IMR-90 (cell line): ENCODE data around the gene RANBP3. TPM values are rescaled to one million over a fixed set of nuclear protein-coding genes. Genes with fewer than 3 reads are reported as not detected.

ENCODE experiments used
- ATAC-seq: fragments of 200-7000 bp; cut with Tn5 transposase; 2 replicates; pipeline ENCODE4 v1.9.1; 2020; ENCODE audit warnings: low read depth, mild to moderate bottlenecking, moderate library complexity
- BruUV-seq: library from RNA; stranded (reverse); fragments of 400-500 nt; replicated peaks from 2 replicates; lab custom pipeline; 2021; lab: Mats Ljungman, UMichigan
- CTCF ChIA-PET: fragments of 300-600 bp; formaldehyde crosslinking; extraction: SDS; loops from one replicate; lab custom pipeline; 2021; ENCODE audit warnings: antibody characterized with exemption; lab: Yijun Ruan, JAX
- POLR2A ChIA-PET: fragments of 300-600 bp; sonication (Branson Sonifier 250); formaldehyde crosslinking; loops from one replicate; lab custom pipeline; 2022; ENCODE audit warnings: antibody characterized with exemption; ENCODE audit not compliant: unreplicated experiment; lab: Charles Lee
- DNase-seq: peaks from one replicate; pipeline ENCODE4 v3.0.0; 2013
- H2AFZ ChIP-seq: replicated peaks from 2 replicates; pipeline ENCODE3; 2013; ENCODE audit warnings: low read length, mild to moderate bottlenecking; ENCODE audit not compliant: poor library complexity
- H2AK5ac ChIP-seq: 2 replicates; pipeline ENCODE4 v1.6.1; 2013; ENCODE audit warnings: low read depth, low read length, inconsistent platforms
- H2AK9ac ChIP-seq: replicated peaks from 2 replicates; pipeline ENCODE3; 2013; ENCODE audit warnings: mild to moderate bottlenecking, low read depth, low read length, moderate library complexity; ENCODE audit not compliant: poor library complexity
- H2BK120ac ChIP-seq: 2 replicates; pipeline ENCODE4 v1.6.1; 2013; ENCODE audit warnings: low read depth, low read length, inconsistent platforms
- H2BK15ac ChIP-seq: 3 replicates; pipeline ENCODE4 v1.6.1; 2013; ENCODE audit warnings: low read depth, low read length, inconsistent platforms
- H2BK20ac ChIP-seq: 2 replicates; pipeline ENCODE4 v1.6.1; 2013; ENCODE audit warnings: low read depth, mild to moderate bottlenecking, inconsistent platforms, low read length, moderate library complexity
- H2BK5ac ChIP-seq: 2 replicates; pipeline ENCODE4 v1.6.1; 2013; ENCODE audit warnings: mild to moderate bottlenecking, low read depth, low read length, inconsistent platforms; ENCODE audit not compliant: poor library complexity, severe bottlenecking
- H3K14ac ChIP-seq: replicated peaks from 2 replicates; pipeline ENCODE4 v1.6.1; 2013; ENCODE audit warnings: low read depth, low read length, inconsistent platforms
- H3K18ac ChIP-seq: 2 replicates; pipeline ENCODE4 v1.6.1; 2013; ENCODE audit warnings: low read depth, low read length, control low read depth
- H3K23ac ChIP-seq: 2 replicates; pipeline ENCODE4 v1.6.1; 2013; ENCODE audit warnings: low read depth, low read length, inconsistent platforms
- H3K27ac ChIP-seq: 2 replicates; pipeline ENCODE4 v1.5.1; 2013; ENCODE audit warnings: mild to moderate bottlenecking, control low read depth, low read length; ENCODE audit not compliant: insufficient read depth
- H3K27me3 ChIP-seq: 2 replicates; pipeline ENCODE4 v1.6.1; 2013; ENCODE audit warnings: low read length; ENCODE audit not compliant: control insufficient read depth, insufficient read depth
- H3K36me3 ChIP-seq: 2 replicates; pipeline ENCODE4 v1.6.1; 2013; ENCODE audit warnings: low read length, mixed read lengths; ENCODE audit not compliant: control insufficient read depth, insufficient read depth
- H3K4ac ChIP-seq: 2 replicates; pipeline ENCODE4 v1.6.1; 2013; ENCODE audit warnings: low read depth, low read length, inconsistent platforms
- H3K4me1 ChIP-seq: 2 replicates; pipeline ENCODE4 v1.6.1; 2013; ENCODE audit warnings: low read length, mixed read lengths; ENCODE audit not compliant: control insufficient read depth, insufficient read depth
- H3K4me2 ChIP-seq: 2 replicates; pipeline ENCODE4 v1.6.1; 2013; ENCODE audit warnings: low read depth, mild to moderate bottlenecking, control low read depth, low read length, moderate library complexity
- H3K4me3 ChIP-seq: 2 replicates; pipeline ENCODE4 v1.5.1; 2013; ENCODE audit warnings: low read depth, mild to moderate bottlenecking, control low read depth, low read length, moderate library complexity; ENCODE audit not compliant: insufficient read depth
- H3K56ac ChIP-seq: 2 replicates; pipeline ENCODE4 v1.6.1; 2013; ENCODE audit warnings: low read length, inconsistent platforms; ENCODE audit not compliant: insufficient read depth; ENCODE audit errors: extremely low read depth
- H3K79me1 ChIP-seq, 2 experiments: 2 replicates each; pipeline ENCODE4 v1.6.1; 2013; ENCODE audit warnings: low read length in 2 of 2, inconsistent platforms in 1 of 2, low read depth in 1 of 2
- H3K9ac ChIP-seq: 2 replicates; pipeline ENCODE4 v1.6.1; 2013; ENCODE audit warnings: low read depth, low read length, control low read depth
- H3K9me1 ChIP-seq: 2 replicates; pipeline ENCODE4 v1.6.1; 2013; ENCODE audit warnings: low read length, inconsistent platforms; ENCODE audit not compliant: insufficient read depth
- H3K9me3 ChIP-seq: 2 replicates; pipeline ENCODE4 v1.6.1; 2013; ENCODE audit warnings: low read length; ENCODE audit not compliant: control insufficient read depth, insufficient read depth
- H4K20me1 ChIP-seq: 2 replicates; pipeline ENCODE4 v1.6.1; 2013; ENCODE audit warnings: low read length, inconsistent platforms; ENCODE audit not compliant: insufficient read depth
- H4K5ac ChIP-seq: 2 replicates; pipeline ENCODE4 v1.6.1; 2013; ENCODE audit warnings: mild to moderate bottlenecking, low read depth, low read length, control low read depth
- H4K8ac ChIP-seq, 2 experiments: 2 replicates each; pipeline ENCODE4 v1.6.1; 2013; ENCODE audit warnings: low read depth in 2 of 2, low read length in 2 of 2, control low read depth in 1 of 2, inconsistent platforms in 1 of 2
- H4K91ac ChIP-seq: 2 replicates; pipeline ENCODE4 v1.6.1; 2013; ENCODE audit warnings: low read depth, low read length, inconsistent platforms; ENCODE audit not compliant: insufficient read depth
- BHLHE40 ChIP-seq: fragments of 150-350 bp; IDR thresholded peaks from 2 replicates; pipeline ENCODE4 v1.6.1; 2016; ENCODE audit warnings: mild to moderate bottlenecking, low read depth, low read length
- CEBPB ChIP-seq: IDR thresholded peaks from 2 replicates; pipeline ENCODE4 v1.6.1; 2012; ENCODE audit warnings: low read depth, low read length, improper control_type of control experiment
- CHD1 ChIP-seq: IDR thresholded peaks from 2 replicates; pipeline ENCODE4 v1.6.1; 2012; ENCODE audit warnings: low read depth, low read length, improper control_type of control experiment
- FOS ChIP-seq: fragments of 150-350 bp; IDR thresholded peaks from 2 replicates; pipeline ENCODE4 v1.6.1; 2016; ENCODE audit warnings: low read depth, low read length
- MAFK ChIP-seq: IDR thresholded peaks from 2 replicates; pipeline ENCODE4 v1.6.1; 2012; ENCODE audit warnings: low read depth, low read length, improper control_type of control experiment
- MAZ ChIP-seq: IDR thresholded peaks from 2 replicates; pipeline ENCODE4 v1.6.1; 2012; ENCODE audit warnings: low read depth, mild to moderate bottlenecking, low read length, improper control_type of control experiment, moderate library complexity, borderline replicate concordance
- MXI1 ChIP-seq: IDR thresholded peaks from 2 replicates; pipeline ENCODE4 v1.6.1; 2012; ENCODE audit warnings: low read depth, mild to moderate bottlenecking, low read length, moderate library complexity, borderline replicate concordance
- NFE2L2 ChIP-seq: fragments of 150-350 bp; IDR thresholded peaks from 2 replicates; pipeline ENCODE4 v1.6.1; 2016; ENCODE audit warnings: low read depth, mild to moderate bottlenecking, low read length
- POLR2A ChIP-seq: IDR thresholded peaks from 2 replicates; pipeline ENCODE4 v1.6.1; 2012; ENCODE audit warnings: mild to moderate bottlenecking, low read depth, low read length
- RAD21 ChIP-seq: IDR thresholded peaks from 2 replicates; pipeline ENCODE4 v1.6.1; 2012; ENCODE audit warnings: low read length, improper control_type of control experiment
- RCOR1 ChIP-seq: IDR thresholded peaks from 2 replicates; pipeline ENCODE4 v1.6.1; 2012; ENCODE audit warnings: mild to moderate bottlenecking, low read length, improper control_type of control experiment; ENCODE audit not compliant: insufficient replicate concordance
- RFX5 ChIP-seq: IDR thresholded peaks from 2 replicates; pipeline ENCODE4 v1.8.0; 2012; ENCODE audit warnings: low read depth, mild to moderate bottlenecking, low read length, moderate library complexity
- SMC3 ChIP-seq: fragments of 150-350 bp; IDR thresholded peaks from 2 replicates; pipeline ENCODE4 v1.6.1; 2016; ENCODE audit warnings: low read depth, mild to moderate bottlenecking, antibody characterized with exemption, low read length, moderate library complexity
- WGBS, 2 experiments: methylation state at CpG; one replicate each; pipeline versions ENCODE4 v1.1.5 to v1.1.7; 2013; ENCODE audit warnings: missing lambda C conversion rate in 2 of 2; ENCODE audit not compliant: insufficient read length in 1 of 2; ENCODE audit errors: extremely low coverage in 2 of 2; 5-methylcytosine and 5-hydroxymethylcytosine counted together
- dilution Hi-C: fragments of 300-500 bp; cut with HindIII; formaldehyde crosslinking; loops from one replicate; pipeline ENCODE4 v1.14.3; 2018; ENCODE audit warnings: low sequenced_read_pairs; ENCODE audit not compliant: unreplicated experiment
- in situ Hi-C: fragments of 300-500 bp; cut with MboI; formaldehyde crosslinking; loops from 3 replicates; pipeline ENCODE4 v1.14.3; 2019; ENCODE audit warnings: low sequenced_read_pairs, inconsistent platforms, mixed read lengths
- intact Hi-C: fragments of 100-400 bp; cut with micrococcal nuclease; formaldehyde crosslinking; loops from 2 replicates; pipeline ENCODE4 v1.10.0; 2022
- polyA plus RNA-seq, 3 experiments: library from polyadenylated mRNA; depleted of rRNA; stranded (reverse); fragments of >200 nt; gene quantifications; 2 replicates each; pipeline ENCODE4 v1.2.3, GENCODE V29; 2012; ENCODE audit warnings: low replicate concordance in 1 of 3
- total RNA-seq: library from RNA; depleted of rRNA; stranded (reverse); fragments of >200 nt; gene quantifications from 2 replicates; pipeline ENCODE4 v1.2.3, GENCODE V29; 2012
- TF ChIP-seq, protein P1 (sequence below): conservative IDR thresholded peaks from 2 replicates; pipeline ENCODE4 v1.5.1; 2012; ENCODE audit warnings: mild to moderate bottlenecking, low read depth, low read length, improper control_type of control experiment
- TF ChIP-seq, protein P2 (sequence below): fragments of 150-350 bp; IDR thresholded peaks from 2 replicates; pipeline ENCODE4 v1.6.1; 2017; ENCODE audit warnings: mild to moderate bottlenecking, antibody characterized with exemption, low read length, low read depth
- TF ChIP-seq, protein P3 (sequence below): fragments of 150-350 bp; IDR thresholded peaks from 2 replicates; pipeline ENCODE4 v1.6.1; 2016; ENCODE audit warnings: low read depth, mild to moderate bottlenecking, low read length, moderate library complexity, borderline replicate concordance

RANBP3 gene
- total and polyA plus RNA-seq, 2 of the 4 experiments (the other 2 are of a cell fraction): 42.5 to 111 TPM

DNA sequence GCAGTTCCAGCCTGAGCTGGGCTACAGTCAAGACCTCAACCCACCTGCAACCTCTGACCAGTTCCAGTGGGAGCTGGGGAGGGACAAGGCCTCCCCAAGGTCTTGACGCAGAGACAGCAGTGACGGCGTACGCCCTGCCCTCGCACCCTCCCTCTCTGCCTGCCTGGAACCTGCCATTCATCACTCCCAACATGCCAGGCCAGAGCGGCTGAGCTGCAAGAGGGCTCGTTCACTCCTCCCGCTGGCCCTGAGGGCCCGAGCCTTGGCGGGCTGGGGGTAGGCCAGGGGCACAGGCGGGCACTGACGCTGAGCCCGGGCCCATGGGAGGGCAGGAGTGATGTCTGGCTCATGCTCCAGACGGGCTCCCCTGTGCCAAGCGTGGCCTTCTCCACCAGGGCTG, 82.5 kb downstream of the RANBP3 start:
- intact Hi-C loops: no loop called here
- H3K36me3 ChIP-seq: peaks cover 22% of the 10 kb centered on the region; the same call in 1 of the 2 replicates
- no TSS peak for BruUV-seq
- H3K4me2 ChIP-seq: no peak overlapping the region
- H2AFZ ChIP-seq: no peak overlapping the region
- no peak overlapping the region for H4K91ac ChIP-seq
- peaks cover 8% of the 10 kb centered on the region for H3K4me1 ChIP-seq
- WGBS, 2 experiments: 87% methylated on average over 9 of the region's 15 CpGs; no CpG with 5 or more reads in 1 of the 2 experiments
- no peaks in the 10 kb centered on the region for H3K27me3 ChIP-seq
- no peak overlapping the region for H2BK15ac ChIP-seq
- H3K27ac ChIP-seq: no peak overlapping the region
- no peak overlapping the region for H4K8ac ChIP-seq
- peaks cover 7 to 22% of the 10 kb centered on the region in 2 experiments; a peak in 3 of 4 replicates for H3K79me1 ChIP-seq
- no peak overlapping the region for H3K18ac ChIP-seq
- no peak overlapping the region for H2AK5ac ChIP-seq
- TF ChIP-seq, protein P1, sequence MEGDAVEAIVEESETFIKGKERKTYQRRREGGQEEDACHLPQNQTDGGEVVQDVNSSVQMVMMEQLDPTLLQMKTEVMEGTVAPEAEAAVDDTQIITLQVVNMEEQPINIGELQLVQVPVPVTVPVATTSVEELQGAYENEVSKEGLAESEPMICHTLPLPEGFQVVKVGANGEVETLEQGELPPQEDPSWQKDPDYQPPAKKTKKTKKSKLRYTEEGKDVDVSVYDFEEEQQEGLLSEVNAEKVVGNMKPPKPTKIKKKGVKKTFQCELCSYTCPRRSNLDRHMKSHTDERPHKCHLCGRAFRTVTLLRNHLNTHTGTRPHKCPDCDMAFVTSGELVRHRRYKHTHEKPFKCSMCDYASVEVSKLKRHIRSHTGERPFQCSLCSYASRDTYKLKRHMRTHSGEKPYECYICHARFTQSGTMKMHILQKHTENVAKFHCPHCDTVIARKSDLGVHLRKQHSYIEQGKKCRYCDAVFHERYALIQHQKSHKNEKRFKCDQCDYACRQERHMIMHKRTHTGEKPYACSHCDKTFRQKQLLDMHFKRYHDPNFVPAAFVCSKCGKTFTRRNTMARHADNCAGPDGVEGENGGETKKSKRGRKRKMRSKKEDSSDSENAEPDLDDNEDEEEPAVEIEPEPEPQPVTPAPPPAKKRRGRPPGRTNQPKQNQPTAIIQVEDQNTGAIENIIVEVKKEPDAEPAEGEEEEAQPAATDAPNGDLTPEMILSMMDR: no peak
- TF ChIP-seq MXI1 (no peak), BHLHE40 (no peak), RFX5 (no peak), MAZ (no peak), FOS (no peak), POLR2A (no peak), MAFK (no peak), CHD1 (no peak), NFE2L2 (no peak), RAD21 (no peak), SMC3 (no peak), RCOR1 (no peak), CEBPB (no peak)
- TF ChIP-seq, protein P2, sequence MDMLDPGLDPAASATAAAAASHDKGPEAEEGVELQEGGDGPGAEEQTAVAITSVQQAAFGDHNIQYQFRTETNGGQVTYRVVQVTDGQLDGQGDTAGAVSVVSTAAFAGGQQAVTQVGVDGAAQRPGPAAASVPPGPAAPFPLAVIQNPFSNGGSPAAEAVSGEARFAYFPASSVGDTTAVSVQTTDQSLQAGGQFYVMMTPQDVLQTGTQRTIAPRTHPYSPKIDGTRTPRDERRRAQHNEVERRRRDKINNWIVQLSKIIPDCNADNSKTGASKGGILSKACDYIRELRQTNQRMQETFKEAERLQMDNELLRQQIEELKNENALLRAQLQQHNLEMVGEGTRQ: no peak
- TF ChIP-seq, protein P3, sequence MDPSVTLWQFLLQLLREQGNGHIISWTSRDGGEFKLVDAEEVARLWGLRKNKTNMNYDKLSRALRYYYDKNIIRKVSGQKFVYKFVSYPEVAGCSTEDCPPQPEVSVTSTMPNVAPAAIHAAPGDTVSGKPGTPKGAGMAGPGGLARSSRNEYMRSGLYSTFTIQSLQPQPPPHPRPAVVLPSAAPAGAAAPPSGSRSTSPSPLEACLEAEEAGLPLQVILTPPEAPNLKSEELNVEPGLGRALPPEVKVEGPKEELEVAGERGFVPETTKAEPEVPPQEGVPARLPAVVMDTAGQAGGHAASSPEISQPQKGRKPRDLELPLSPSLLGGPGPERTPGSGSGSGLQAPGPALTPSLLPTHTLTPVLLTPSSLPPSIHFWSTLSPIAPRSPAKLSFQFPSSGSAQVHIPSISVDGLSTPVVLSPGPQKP: no peak
- H3K14ac ChIP-seq: no peak overlapping the region
- no peak overlapping the region for H3K9ac ChIP-seq
- no peak overlapping the region for H3K4me3 ChIP-seq
- CTCF ChIA-PET: no interaction called here
- no peaks in the 10 kb centered on the region for H3K9me1 ChIP-seq
- no peak overlapping the region for H2BK120ac ChIP-seq
- dilution Hi-C loops: no loop called here
- H2AK9ac ChIP-seq: no peak overlapping the region
- H4K5ac ChIP-seq: no peak overlapping the region
- H3K23ac ChIP-seq: no peak overlapping the region
- no peak overlapping the region for H2BK20ac ChIP-seq
- no peak for DNase-seq
- no peak overlapping the region for H3K4ac ChIP-seq
- H2BK5ac ChIP-seq: no peak overlapping the region
- POLR2A ChIA-PET: no interaction called here
- no peak overlapping the region for H3K56ac ChIP-seq
- H4K20me1 ChIP-seq: peaks cover 34% of the 10 kb centered on the region
- no peaks in the 10 kb centered on the region for H3K9me3 ChIP-seq
- in situ Hi-C loops: no loop called here
- no peak for ATAC-seq
